Measurements from ENCODE around the gene IFNA16. TPM values are rescaled to one million over a fixed set of nuclear protein-coding genes. Genes with fewer than 3 reads are reported as not detected.
"Not testable (repeated sequence)": the region's sequence is repeated elsewhere in the genome, so short reads cannot be mapped to it uniquely, and the experiment has no call there.

The IFNA16 gene
- total RNA-seq, 1 donor from 2014 or later, result not detected

GRCh38 chr9:21205204-21205603, 11.9 kb downstream of the IFNA16 start:
- H3K4me1 ChIP-seq, result no peaks in the 10 kb centered on the region
- ATAC-seq (no peak), DNase-seq (no peak)
- H3K4me3 ChIP-seq, result no peak overlapping the region
- intact Hi-C loops (cut with DNase I), result no loop called here
- H3K36me3 ChIP-seq, result no peaks in the 10 kb centered on the region
- TF ChIP-seq CTCF (IDR thresholded peaks at IDR 0.05), result no peak
- H3K27ac ChIP-seq, result no peak overlapping the region
- H3K9me3 ChIP-seq, result no peaks in the 10 kb centered on the region
- H3K27me3 ChIP-seq, result no peaks in the 10 kb centered on the region

GRCh38 chr9:21202105-21202504, 15.0 kb downstream of the IFNA16 start, which contains the start of gene IFNA7:
IFNA7 (minus strand) TSS chr9:21202205; CDS start chr9:21202165, 40 bp downstream.
- H3K36me3 ChIP-seq; H3K4me1 ChIP-seq; intact Hi-C loops (cut with DNase I); ATAC-seq; DNase-seq; H3K27me3 ChIP-seq; H3K4me3 ChIP-seq; H3K9me3 ChIP-seq; H3K27ac ChIP-seq: not testable (repeated sequence)

GRCh38 chr9:21194867-21195776, 22.0 kb downstream of the IFNA16 start:
- H3K27ac ChIP-seq; H3K4me3 ChIP-seq; H3K36me3 ChIP-seq; H3K27me3 ChIP-seq; H3K4me1 ChIP-seq; H3K9me3 ChIP-seq; DNase-seq; intact Hi-C loops (cut with DNase I): not testable (repeated sequence)
- ATAC-seq, result peak; percentile 90
- TF ChIP-seq CTCF (IDR thresholded peaks at IDR 0.05), result peak; percentile 71

- H3K36me3 ChIP-seq; DNase-seq; H3K9me3 ChIP-seq; H3K27ac ChIP-seq; H3K27me3 ChIP-seq; ATAC-seq; H3K4me1 ChIP-seq; intact Hi-C loops (cut with DNase I); H3K4me3 ChIP-seq: not testable (repeated sequence)
Measured at GRCh38 chr9:21187487-21187886, 29.6 kb downstream of the IFNA16 start, which contains the start of gene IFNA4. IFNA4 (minus strand) TSS chr9:21187587; CDS start chr9:21187531, 56 bp downstream.

GRCh38 chr9:21182810-21183736, 34.0 kb downstream of the IFNA16 start:
- H3K9me3 ChIP-seq; DNase-seq; H3K36me3 ChIP-seq; H3K4me1 ChIP-seq; H3K4me3 ChIP-seq; intact Hi-C loops (cut with DNase I); H3K27ac ChIP-seq; H3K27me3 ChIP-seq: not testable (repeated sequence)
- peak; percentile 90 for ATAC-seq
- TF ChIP-seq CTCF (IDR thresholded peaks at IDR 0.05), result peak; percentile 50

GRCh38 chr9:21174671-21175070, 42.4 kb downstream of the IFNA16 start:
- Histone ChIP-seq H3K36me3 (no peaks in the 10 kb centered on the region), H3K9me3 (no peaks in the 10 kb centered on the region), H3K27ac (no peak overlapping the region), H3K27me3 (no peaks in the 10 kb centered on the region), H3K4me1 (no peaks in the 10 kb centered on the region), H3K4me3 (no peak overlapping the region)
- no peak for TF ChIP-seq CTCF (IDR thresholded peaks at IDR 0.05)
- DNase-seq, result no peak
- no peak for ATAC-seq
- intact Hi-C loops (cut with DNase I), result no loop called here

Data from upper lobe of right lung (tissue), 1 donor.